ENCODE results near the gene IL15RA.

The IL15RA gene

GRCh38 chr10:6022660-6023059 lies 45.3 kb upstream of the IL15RA start:
- Histone ChIP-seq H3K4me1 (ENCODE audit: low read length) (no peaks in the 10 kb centered on the region), H4K20me1 (ENCODE audit: insufficient read depth, low read length) (no peaks in the 10 kb centered on the region), H2AFZ (ENCODE audit: low read depth, low read length) (no peak overlapping the region), H3K27me3 (ENCODE audit: low read depth, low read length) (no peaks in the 10 kb centered on the region), H3K27ac (ENCODE audit: low read length) (no peak overlapping the region), H3K9ac (ENCODE audit: low read length) (no peak overlapping the region), H3K9me3 (ENCODE audit: insufficient read depth, low read length) (no peaks in the 10 kb centered on the region), H3K79me2 (ENCODE audit: low read length) (no peaks in the 10 kb centered on the region), H3K4me2 (ENCODE audit: low read length) (no peak overlapping the region), H3K4me3 (ENCODE audit: low read length) (no peak overlapping the region), H3K36me3 (replicated peaks; ENCODE audit: low read depth, low read length) (peaks cover 12% of the 10 kb centered on the region)
- TF ChIP-seq EZH2phosphoT487 (IDR thresholded peaks at IDR 0.05; ENCODE audit: low read depth) = no peak
- TF ChIP-seq CTCF (IDR thresholded peaks at IDR 0.05; ENCODE audit: low read depth, low read length) = no peak

- H3K9me3 ChIP-seq (ENCODE audit: insufficient read depth, low read length) = no peaks in the 10 kb centered on the region
- H3K79me2 ChIP-seq (ENCODE audit: low read length) = no peaks in the 10 kb centered on the region
- peaks cover 12% of the 10 kb centered on the region for H3K36me3 ChIP-seq (replicated peaks; ENCODE audit: low read depth, low read length)
- H4K20me1 ChIP-seq (ENCODE audit: insufficient read depth, low read length) = no peaks in the 10 kb centered on the region
- H3K4me2 ChIP-seq (ENCODE audit: low read length) = no peak overlapping the region
- H3K9ac ChIP-seq (ENCODE audit: low read length) = no peak overlapping the region
- no peak for TF ChIP-seq EZH2phosphoT487 (IDR thresholded peaks at IDR 0.05; ENCODE audit: low read depth)
- no peak for TF ChIP-seq CTCF (IDR thresholded peaks at IDR 0.05; ENCODE audit: low read depth, low read length)
- no peak overlapping the region for H3K4me3 ChIP-seq (ENCODE audit: low read length)
- H3K4me1 ChIP-seq (ENCODE audit: low read length) = no peaks in the 10 kb centered on the region
- no peaks in the 10 kb centered on the region for H3K27me3 ChIP-seq (ENCODE audit: low read depth, low read length)
- H2AFZ ChIP-seq (ENCODE audit: low read depth, low read length) = no peak overlapping the region
- no peak overlapping the region for H3K27ac ChIP-seq (ENCODE audit: low read length)
These were observed 43.5 kb upstream of the IL15RA start for GRCh38 chr10:6020826-6021225.

- Histone ChIP-seq H3K36me3 (replicated peaks; ENCODE audit: low read depth, low read length) (peaks cover 12% of the 10 kb centered on the region), H3K79me2 (ENCODE audit: low read length) (no peaks in the 10 kb centered on the region), H3K27ac (ENCODE audit: low read length) (no peak overlapping the region), H3K4me3 (ENCODE audit: low read length) (no peak overlapping the region), H3K4me2 (ENCODE audit: low read length) (no peak overlapping the region), H3K27me3 (ENCODE audit: low read depth, low read length) (no peaks in the 10 kb centered on the region), H2AFZ (ENCODE audit: low read depth, low read length) (no peak overlapping the region), H3K9me3 (ENCODE audit: insufficient read depth, low read length) (no peaks in the 10 kb centered on the region), H4K20me1 (ENCODE audit: insufficient read depth, low read length) (no peaks in the 10 kb centered on the region), H3K9ac (ENCODE audit: low read length) (no peak overlapping the region), H3K4me1 (ENCODE audit: low read length) (peaks cover 1% of the 10 kb centered on the region)
- TF ChIP-seq CTCF (IDR thresholded peaks at IDR 0.05; ENCODE audit: low read depth, low read length) = no peak
- TF ChIP-seq EZH2phosphoT487 (IDR thresholded peaks at IDR 0.05; ENCODE audit: low read depth) = no peak
These were observed 42.5 kb upstream of the IL15RA start for GRCh38 chr10:6019796-6020195.

GRCh38 chr10:6019010-6019782 lies 41.9 kb upstream of the IL15RA start:
- peaks cover 7% of the 10 kb centered on the region for H3K4me1 ChIP-seq (ENCODE audit: low read length)
- no peaks in the 10 kb centered on the region for H4K20me1 ChIP-seq (ENCODE audit: insufficient read depth, low read length)
- H3K9ac ChIP-seq (ENCODE audit: low read length) = no peak overlapping the region
- H3K27ac ChIP-seq (ENCODE audit: low read length) = no peak overlapping the region
- no peak overlapping the region for H2AFZ ChIP-seq (ENCODE audit: low read depth, low read length)
- no peak overlapping the region for H3K4me2 ChIP-seq (ENCODE audit: low read length)
- H3K4me3 ChIP-seq (ENCODE audit: low read length) = no peak overlapping the region
- no peaks in the 10 kb centered on the region for H3K79me2 ChIP-seq (ENCODE audit: low read length)
- no peaks in the 10 kb centered on the region for H3K9me3 ChIP-seq (ENCODE audit: insufficient read depth, low read length)
- peaks cover 10% of the 10 kb centered on the region for H3K36me3 ChIP-seq (replicated peaks; ENCODE audit: low read depth, low read length)
- no peaks in the 10 kb centered on the region for H3K27me3 ChIP-seq (ENCODE audit: low read depth, low read length)
- TF ChIP-seq CTCF (IDR thresholded peaks at IDR 0.05; ENCODE audit: low read depth, low read length) = no peak
- TF ChIP-seq EZH2phosphoT487 (IDR thresholded peaks at IDR 0.05; ENCODE audit: low read depth) = no peak
